GM15510 (cell line): Measurements from ENCODE around the gene ZNF680.

ENCODE experiments used
- POLR2A ChIP-seq: IDR thresholded peaks from 3 replicates; pipeline ENCODE4 v1.6.1; 2011; ENCODE audit warnings: borderline replicate concordance; ENCODE audit not compliant: insufficient read length; ENCODE audit errors: extremely low read depth

ZNF680 gene

GRCh38 chr7:64504581-64505120 is 58.2 kb downstream of the ZNF680 start:
- TF ChIP-seq POLR2A, result no peak

- no peak for TF ChIP-seq POLR2A
These were observed 64.6 kb downstream of the ZNF680 start for GRCh38 chr7:64498270-64498669.

- no peak for TF ChIP-seq POLR2A
These were observed 67.9 kb downstream of the ZNF680 start for GRCh38 chr7:64494912-64495461.

GRCh38 chr7:64485623-64486022 is 77.2 kb downstream of the ZNF680 start:
- TF ChIP-seq POLR2A, result no peak
